ENCODE data around the gene THEMIS.

DNA sequence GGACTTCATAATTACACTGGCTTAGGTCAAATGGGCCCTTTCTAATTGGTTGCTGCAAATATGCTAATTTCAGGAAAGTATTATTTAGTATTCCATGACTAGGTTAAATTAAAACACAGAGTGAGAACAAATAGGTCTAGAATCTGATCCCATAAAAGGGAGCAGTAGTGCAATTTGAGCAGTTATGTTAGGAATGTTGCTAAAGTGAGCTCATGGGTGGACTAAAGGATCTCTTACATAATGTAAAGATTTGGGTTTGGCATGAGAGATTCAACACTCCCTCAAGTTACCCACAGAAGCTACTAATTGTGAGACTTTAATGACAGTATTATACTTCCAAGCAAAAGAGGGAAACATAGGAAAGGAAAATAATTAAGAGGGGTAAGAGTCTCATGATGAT, 214.8 kb downstream of the THEMIS start:
- no peak for TF ChIP-seq EZH2phosphoT487 (IDR thresholded peaks at IDR 0.05; ENCODE audit: borderline replicate concordance, low read length)
- no peak for TF ChIP-seq CTCF (IDR thresholded peaks at IDR 0.05; ENCODE audit: low read depth, low read length, poor library complexity, severe bottlenecking)
